HCT116 (cell line): ENCODE measurements around the gene PRMT7. TPM values are rescaled to one million over a fixed set of nuclear protein-coding genes. Genes with fewer than 3 reads are reported as not detected.

ENCODE experiments used
- ATAC-seq: fragments of 200-7000 bp; cut with Tn5 transposase; 2 replicates; pipeline ENCODE4 v1.9.1; 2020; ENCODE audit warnings: mild to moderate bottlenecking, moderate library complexity
- BruUV-seq: library from RNA; stranded (reverse); fragments of 400-500 nt; replicated peaks from 2 replicates; lab custom pipeline; 2021; lab: Mats Ljungman, UMichigan
- CTCF ChIA-PET: fragments of 300-600 bp; sonication (Branson Sonifier 250); formaldehyde crosslinking; loops from one replicate; lab custom pipeline; 2021; ENCODE audit warnings: antibody characterized with exemption; lab: Charles Lee
- POLR2A ChIA-PET: fragments of 300-600, 350-600 bp; sonication (Branson Sonifier 250); formaldehyde crosslinking; loops from one replicate; lab custom pipeline; 2021; ENCODE audit warnings: antibody characterized with exemption; lab: Charles Lee
- RAD21 ChIA-PET, 2 experiments: fragments of 300-600 bp; sonication (Branson Sonifier 250); formaldehyde crosslinking; loops; one replicate each; lab custom pipeline; 2023; ENCODE audit warnings: low total read pairs in 2 of 2; ENCODE audit not compliant: uncharacterized antibody in 2 of 2, unreplicated experiment in 2 of 2, low non-redundant PET in 1 of 2; lab: Charles Lee
- DNase-seq: peaks from one replicate; pipeline ENCODE4 v3.0.0-alpha.2; 2010; ENCODE audit warnings: low read depth, low spot score
- H2AFZ ChIP-seq: fragments of 200-600 bp; shearing (Covaris generic), sonication (generic); 2 replicates; pipeline ENCODE4 v1.6.1; 2017; ENCODE audit warnings: low read depth, mixed run types, mixed read lengths, antibody characterized with exemption, low read length; ENCODE audit not compliant: poor library complexity, severe bottlenecking
- H3K27ac ChIP-seq: 2 replicates; pipeline ENCODE4 v1.5.1; 2012; ENCODE audit warnings: low read depth, low read length
- H3K27me3 ChIP-seq: fragments of 200-600 bp; sonication (generic); 2 replicates; pipeline ENCODE4 v1.6.1; 2016; ENCODE audit warnings: mixed run types, low read length, mixed read lengths; ENCODE audit not compliant: insufficient read depth
- H3K36me3 ChIP-seq, 2 experiments: fragments of 200-500 bp in 1 of 2; fragments of 200-600 bp in 1 of 2; sonication (Bioruptor generic) in 1 of 2; sonication (generic) in 1 of 2; 2 replicates each; pipeline versions ENCODE4 v1.5.1 to v1.6.1; 2014 to 2016; ENCODE audit warnings: low read length in 2 of 2, inconsistent platforms in 1 of 2, mixed read lengths in 1 of 2, mixed run types in 1 of 2; ENCODE audit not compliant: insufficient read depth in 2 of 2, control insufficient read depth in 1 of 2
- H3K4me1 ChIP-seq, 2 experiments: fragments of 200-600 bp in 1 of 2; sonication (generic) in 1 of 2; 2 replicates each; pipeline versions ENCODE4 v1.5.1 to v1.6.1; 2012 to 2017; ENCODE audit warnings: low read length in 2 of 2, inconsistent platforms in 1 of 2, mild to moderate bottlenecking in 1 of 2, mixed read lengths in 1 of 2, mixed run types in 1 of 2, moderate library complexity in 1 of 2; ENCODE audit not compliant: insufficient read depth in 2 of 2, control insufficient read depth in 1 of 2
- H3K4me2 ChIP-seq: fragments of 200-600 bp; sonication (generic); 2 replicates; pipeline ENCODE4 v1.6.1; 2017; ENCODE audit warnings: mixed run types, low read length, mixed read lengths
- H3K4me3 ChIP-seq, 2 experiments: fragments of 200-600 bp in 1 of 2; sonication (generic) in 1 of 2; replicated peaks in 1 of 2; 2 replicates each; pipeline ENCODE4 v1.5.1; 2011 to 2016; ENCODE audit warnings: low read length in 2 of 2, control low read depth in 1 of 2, low read depth in 1 of 2, mild to moderate bottlenecking in 1 of 2, mixed read lengths in 1 of 2, mixed run types in 1 of 2
- H3K79me2 ChIP-seq: fragments of 200-600 bp; sonication (generic); 2 replicates; pipeline ENCODE4 v1.6.1; 2017; ENCODE audit warnings: mild to moderate bottlenecking, mixed run types, low read length, moderate library complexity, mixed read lengths; ENCODE audit not compliant: insufficient read depth
- H3K9ac ChIP-seq: fragments of 200-600 bp; sonication (generic); 2 replicates; pipeline ENCODE4 v1.6.1; 2016; ENCODE audit warnings: low read length, mixed read lengths
- H3K9me2 ChIP-seq: fragments of 200-600 bp; sonication (generic), shearing (Covaris generic); 2 replicates; pipeline ENCODE4 v1.6.1; 2017; ENCODE audit warnings: mixed run types, mild to moderate bottlenecking, moderate library complexity; ENCODE audit not compliant: insufficient read depth
- H3K9me3 ChIP-seq, 2 experiments: fragments of 200-500 bp in 1 of 2; fragments of 200-600 bp in 1 of 2; sonication (Bioruptor generic) in 1 of 2; sonication (generic) in 1 of 2; 2 replicates each; pipeline ENCODE4 v1.6.1; 2014 to 2017; ENCODE audit warnings: low read length in 2 of 2, mixed read lengths in 2 of 2, inconsistent platforms in 1 of 2, low read depth in 1 of 2, mild to moderate bottlenecking in 1 of 2, mixed run types in 1 of 2, moderate library complexity in 1 of 2; ENCODE audit not compliant: control insufficient read depth in 1 of 2, insufficient read depth in 1 of 2
- H4K20me1 ChIP-seq: fragments of 200-600 bp; sonication (generic), shearing (Covaris generic); 2 replicates; pipeline ENCODE4 v1.6.1; 2017; ENCODE audit warnings: mixed run types, mild to moderate bottlenecking, moderate library complexity; ENCODE audit not compliant: insufficient read depth
- CBX3 ChIP-seq: IDR thresholded peaks from 2 replicates; pipeline ENCODE4 v1.6.1; 2012; ENCODE audit warnings: low read depth
- FOSL1 ChIP-seq: IDR thresholded peaks from 2 replicates; pipeline ENCODE4 v1.6.1; 2012; ENCODE audit warnings: low read depth
- JUND ChIP-seq: IDR thresholded peaks from 2 replicates; pipeline ENCODE4 v1.6.1; 2012
- MAX ChIP-seq: IDR thresholded peaks from 2 replicates; pipeline ENCODE4 v1.6.1; 2012
- POLR2AphosphoS5 ChIP-seq: IDR thresholded peaks from 2 replicates; pipeline ENCODE4 v1.6.1; 2011; ENCODE audit warnings: mild to moderate bottlenecking, low read depth, low read length, moderate library complexity
- REST ChIP-seq: IDR thresholded peaks from 2 replicates; pipeline ENCODE4 v1.6.1; 2012; ENCODE audit warnings: low read depth
- SIN3A ChIP-seq: IDR thresholded peaks from 2 replicates; pipeline ENCODE4 v1.6.1; 2012; ENCODE audit warnings: low read depth
- YY1 ChIP-seq: IDR thresholded peaks from 2 replicates; pipeline ENCODE4 v1.6.1; 2011; ENCODE audit warnings: low read length, low read depth, moderate library complexity, mild to moderate bottlenecking; ENCODE audit not compliant: insufficient replicate concordance; ENCODE audit errors: extremely low read depth
- ZFX ChIP-seq: fragments of 450-650 bp; IDR thresholded peaks from 2 replicates; pipeline ENCODE4 v1.6.1; 2017
- intact Hi-C: fragments of 100-400 bp; cut with micrococcal nuclease; formaldehyde crosslinking; loops from 2 replicates; pipeline ENCODE4 v1.10.0; 2022
- total RNA-seq: library from RNA; stranded (reverse); gene quantifications from one replicate; pipeline ENCODE4 v1.2.1, GENCODE V29; 2021; ENCODE audit not compliant: unreplicated experiment

Gene PRMT7
- total RNA-seq, 1 experiment from 2014 or later = 34.4 TPM

- no peak overlapping the region for H3K27ac ChIP-seq
- H3K9ac ChIP-seq = no peak overlapping the region
- no peaks in the 10 kb centered on the region for H3K9me3 ChIP-seq
- H3K4me3 ChIP-seq = no peak overlapping the region
- no peak overlapping the region for H2AFZ ChIP-seq
- H3K27me3 ChIP-seq = no peaks in the 10 kb centered on the region
- ChIA-PET POLR2A (no interaction called here), CTCF (no interaction called here), RAD21 (no interaction called here)
- H3K9me2 ChIP-seq = no peaks in the 10 kb centered on the region
- H4K20me1 ChIP-seq = no peaks in the 10 kb centered on the region
- intact Hi-C loops = no loop called here
- no TSS peak for BruUV-seq
- no peak for ATAC-seq
- no peak for DNase-seq
- no peaks in the 10 kb centered on the region for H3K36me3 ChIP-seq
- H3K4me1 ChIP-seq = peaks cover 0 to 1% of the 10 kb centered on the region in 2 experiments; a peak in 1 of 4 replicates
- no peak for TF ChIP-seq MAX
- TF ChIP-seq FOSL1 = no peak
- TF ChIP-seq ZFX = no peak
- no peak for TF ChIP-seq POLR2AphosphoS5
- no peak for TF ChIP-seq YY1
- TF ChIP-seq JUND = no peak
- TF ChIP-seq REST = no peak
- TF ChIP-seq SIN3A = no peak
- no peak for TF ChIP-seq CBX3
- TF ChIP-seq, all 23 proteins: peak for 0
- H3K4me2 ChIP-seq = no peak overlapping the region
- H3K79me2 ChIP-seq = no peaks in the 10 kb centered on the region
Observed at GRCh38 chr16:68370581-68371275, 59.9 kb downstream of the PRMT7 start.
